AG04449 (cell line): ENCODE data around the gene RALBP1.
"Not testable (repeated sequence)": the region's sequence is repeated elsewhere in the genome, so short reads cannot be mapped to it uniquely, and the experiment has no call there.

Experiments used
- CTCF ChIA-PET: fragments of 350-600 bp; formaldehyde crosslinking; extraction: SDS; loops from one replicate; lab custom pipeline; 2021; ENCODE audit warnings: antibody characterized with exemption; lab: Yijun Ruan, JAX
- POLR2A ChIA-PET: fragments of 400-600, 350-600 bp; formaldehyde crosslinking; extraction: SDS; loops from one replicate; lab custom pipeline; 2020; ENCODE audit warnings: antibody characterized with exemption, inconsistent platforms; lab: Yijun Ruan, JAX
- DNase-seq: peaks from one replicate; pipeline ENCODE4 v3.0.0-alpha.2; 2010; ENCODE audit warnings: low read depth, low spot score
- H3K4me3 ChIP-seq: 2 replicates; pipeline ENCODE4 v1.5.1; 2011; ENCODE audit warnings: low read depth, mild to moderate bottlenecking, control low read depth, low read length
- TF ChIP-seq, protein P1 (sequence below): IDR thresholded peaks from one replicate; pipeline ENCODE4 v1.5.1; 2011; ENCODE audit warnings: mild to moderate bottlenecking, moderate library complexity, low read length, control low read depth, inconsistent platforms; ENCODE audit not compliant: insufficient read depth; ENCODE audit errors: missing control alignments

The RALBP1 gene

DNA sequence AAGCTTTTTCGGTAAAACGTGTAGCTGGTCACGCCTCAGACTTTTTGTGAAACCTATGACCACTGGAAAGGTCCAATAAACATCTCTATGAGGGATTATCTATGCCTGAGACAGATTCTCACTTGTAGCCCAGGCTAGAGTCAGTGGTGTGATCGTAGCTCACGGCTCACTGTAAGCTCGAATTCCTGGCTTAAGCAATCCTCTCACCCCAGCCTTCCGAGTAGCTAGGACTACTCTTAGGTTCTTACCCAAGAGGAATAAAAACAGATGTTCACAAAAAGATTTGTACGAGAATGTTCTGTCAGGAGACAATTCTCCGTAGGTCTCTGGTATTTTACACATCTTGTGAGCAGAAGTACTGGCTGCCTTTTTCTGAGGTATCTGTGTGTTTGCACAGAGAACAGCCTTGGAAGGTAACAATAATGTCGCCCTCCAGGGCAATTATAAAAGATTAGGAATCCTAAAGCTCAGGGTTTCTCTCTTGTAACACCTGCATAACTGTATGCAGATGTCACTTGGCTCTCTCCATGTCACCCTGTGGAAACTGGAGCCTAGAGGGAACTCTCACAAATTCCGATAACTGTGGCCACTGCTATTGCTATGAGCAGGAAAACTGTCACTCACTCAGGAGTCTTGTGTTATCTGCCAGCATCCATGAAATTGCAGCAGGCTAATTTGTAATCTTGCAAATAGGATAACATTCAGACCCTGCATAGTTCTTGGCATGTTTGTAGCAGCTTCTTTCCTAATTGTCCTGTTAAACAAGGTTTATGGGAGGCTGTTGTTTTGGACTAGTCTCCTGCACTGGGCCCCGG lies 25.5 kb upstream of the RALBP1 start:
- POLR2A ChIA-PET, result no interaction called here
- no peak overlapping the region for H3K4me3 ChIP-seq
- CTCF ChIA-PET, result interaction anchor here (0.9 to 1.3 kb wide), 2 partner anchors 9 to 67 kb away, joined by 3 read pairs; no protein-coding TSS in a partner anchor
- DNase-seq, result no peak
- TF ChIP-seq, protein P1, sequence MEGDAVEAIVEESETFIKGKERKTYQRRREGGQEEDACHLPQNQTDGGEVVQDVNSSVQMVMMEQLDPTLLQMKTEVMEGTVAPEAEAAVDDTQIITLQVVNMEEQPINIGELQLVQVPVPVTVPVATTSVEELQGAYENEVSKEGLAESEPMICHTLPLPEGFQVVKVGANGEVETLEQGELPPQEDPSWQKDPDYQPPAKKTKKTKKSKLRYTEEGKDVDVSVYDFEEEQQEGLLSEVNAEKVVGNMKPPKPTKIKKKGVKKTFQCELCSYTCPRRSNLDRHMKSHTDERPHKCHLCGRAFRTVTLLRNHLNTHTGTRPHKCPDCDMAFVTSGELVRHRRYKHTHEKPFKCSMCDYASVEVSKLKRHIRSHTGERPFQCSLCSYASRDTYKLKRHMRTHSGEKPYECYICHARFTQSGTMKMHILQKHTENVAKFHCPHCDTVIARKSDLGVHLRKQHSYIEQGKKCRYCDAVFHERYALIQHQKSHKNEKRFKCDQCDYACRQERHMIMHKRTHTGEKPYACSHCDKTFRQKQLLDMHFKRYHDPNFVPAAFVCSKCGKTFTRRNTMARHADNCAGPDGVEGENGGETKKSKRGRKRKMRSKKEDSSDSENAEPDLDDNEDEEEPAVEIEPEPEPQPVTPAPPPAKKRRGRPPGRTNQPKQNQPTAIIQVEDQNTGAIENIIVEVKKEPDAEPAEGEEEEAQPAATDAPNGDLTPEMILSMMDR, result no peak

DNA sequence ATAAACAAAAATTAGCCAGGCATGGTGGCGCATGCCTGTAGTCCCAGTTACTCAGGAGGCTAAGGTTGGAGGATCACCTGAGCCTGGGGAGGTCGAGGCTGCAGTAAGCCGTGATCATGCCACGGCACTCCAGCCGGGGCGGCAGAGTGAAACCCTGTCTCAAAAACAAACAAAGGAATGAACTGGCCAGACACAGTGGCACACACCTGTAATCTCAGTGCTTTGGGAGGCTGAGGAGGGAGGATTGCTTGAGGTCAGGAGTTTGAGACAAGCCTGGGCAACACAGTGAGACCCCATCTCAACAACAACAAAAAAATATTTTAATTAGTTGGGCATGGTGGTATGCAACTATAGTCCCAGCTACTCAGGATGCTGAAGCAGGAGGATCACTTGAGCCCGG lies 24.4 kb upstream of the RALBP1 start:
- DNase-seq, H3K4me3 ChIP-seq, CTCF ChIA-PET, POLR2A ChIA-PET: not testable (repeated sequence)

DNA sequence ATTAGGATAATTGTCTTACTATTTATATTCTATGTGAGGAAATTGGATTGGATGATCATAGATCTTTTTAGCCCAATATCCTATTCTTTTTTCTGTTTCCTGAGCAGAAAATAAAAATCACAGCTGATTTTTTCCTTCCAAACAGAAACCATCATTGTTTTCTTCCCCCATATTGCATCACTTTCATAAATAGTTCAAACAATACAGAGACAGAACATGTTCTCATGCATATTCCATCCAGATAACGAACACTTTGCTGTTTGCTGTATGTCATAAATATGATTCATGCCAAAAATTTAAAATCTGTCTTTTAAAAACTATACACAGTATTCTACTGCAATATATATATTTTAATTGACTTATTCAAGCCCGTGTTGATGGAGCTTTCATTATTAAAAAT lies 22.0 kb upstream of the RALBP1 start:
- ChIA-PET CTCF (no interaction called here), POLR2A (no interaction called here)
- DNase-seq, result no peak
- H3K4me3 ChIP-seq, result no peak overlapping the region
- TF ChIP-seq, protein P1, result no peak

DNA sequence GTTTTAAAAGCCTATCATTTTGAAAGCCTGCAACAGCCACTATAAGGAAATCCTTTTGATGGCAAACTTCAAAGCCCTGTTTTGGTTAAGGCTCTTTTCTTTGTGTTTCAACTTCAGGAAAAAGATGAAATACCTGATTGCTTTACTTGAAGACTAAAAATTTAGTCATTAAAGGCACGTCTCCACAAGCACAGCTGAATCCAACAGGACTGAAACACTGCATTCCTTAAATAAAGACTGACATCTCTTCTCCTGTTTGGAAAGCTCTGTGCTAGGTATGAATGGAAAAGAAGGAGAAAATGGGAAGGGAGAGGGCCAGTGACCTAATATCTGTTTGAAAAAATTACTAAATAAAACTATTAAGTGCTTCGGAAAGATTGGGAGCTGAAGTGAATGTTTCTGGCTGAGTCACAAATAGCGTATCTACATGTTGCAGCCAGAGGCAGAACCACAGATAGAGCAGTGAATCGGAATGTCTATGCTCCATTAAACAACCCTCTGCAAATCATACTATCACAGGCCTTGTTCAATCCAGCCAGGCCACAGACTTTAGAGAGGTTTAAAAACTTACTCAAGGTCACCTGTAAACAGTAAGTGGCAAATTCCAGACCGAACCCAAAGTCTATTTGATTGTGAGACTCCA lies 21.1 kb upstream of the RALBP1 start:
- POLR2A ChIA-PET, result no interaction called here
- TF ChIP-seq, protein P1, result no peak
- H3K4me3 ChIP-seq, result no peak overlapping the region
- DNase-seq, result no peak
- CTCF ChIA-PET, result no interaction called here

DNA sequence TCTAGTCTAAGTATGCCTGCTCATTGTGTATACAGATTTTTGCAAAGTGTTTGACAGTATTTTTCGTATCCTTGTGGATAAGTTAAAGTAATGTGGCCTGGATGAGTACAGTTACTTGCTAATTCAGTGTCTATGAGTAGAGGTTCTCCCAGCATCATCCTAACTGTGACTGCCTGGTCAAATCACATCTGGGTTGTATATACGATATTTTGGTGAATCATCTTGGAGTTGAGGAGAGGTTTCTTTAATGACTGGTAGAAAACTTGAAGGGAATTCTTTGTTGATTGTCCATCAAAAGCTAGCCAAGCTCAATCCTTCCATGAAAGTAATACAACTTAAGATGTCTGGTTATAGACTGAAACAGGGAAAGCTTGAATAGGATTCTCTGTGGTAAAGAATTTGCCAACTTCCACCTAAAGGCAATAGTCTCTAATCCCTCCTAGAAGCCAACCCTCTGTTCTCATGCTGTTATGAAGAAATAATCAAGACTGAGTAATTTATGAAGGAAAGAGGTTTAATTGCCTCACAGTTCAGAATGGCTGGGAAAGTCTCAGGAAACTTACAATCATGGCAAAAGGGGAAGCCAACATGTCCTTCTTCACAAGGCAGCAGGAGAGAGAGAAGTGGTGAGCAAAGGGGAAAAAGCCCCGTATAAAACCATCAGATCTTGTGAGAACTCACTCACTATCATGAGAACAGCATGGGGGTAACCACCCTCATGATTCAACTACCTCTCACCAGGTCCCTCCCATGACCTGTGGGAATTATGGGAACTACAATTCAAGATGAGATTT lies 19.4 kb upstream of the RALBP1 start:
- no peak overlapping the region for H3K4me3 ChIP-seq
- TF ChIP-seq, protein P1, result no peak
- POLR2A ChIA-PET, result no interaction called here
- DNase-seq, result no peak
- CTCF ChIA-PET, result no interaction called here

DNA sequence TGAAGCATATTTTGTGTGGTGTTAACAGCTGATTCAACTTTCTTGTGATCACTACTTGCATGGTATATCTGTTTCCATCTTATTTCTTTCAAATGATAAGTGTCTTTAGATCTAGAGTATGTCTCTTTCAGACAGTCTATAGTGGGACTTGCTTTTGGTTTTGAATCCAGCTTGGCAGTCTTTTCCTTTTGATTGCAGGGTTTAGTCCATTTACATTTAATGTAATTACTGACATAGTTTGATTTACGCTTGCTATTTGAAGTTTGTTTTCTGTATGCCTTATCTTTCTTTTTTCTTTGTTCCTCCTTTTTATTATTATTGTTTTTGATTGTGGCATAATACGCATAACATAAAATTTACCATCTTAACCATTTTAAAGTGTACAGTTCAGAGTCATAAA lies 9.2 kb upstream of the RALBP1 start:
- TF ChIP-seq, protein P1, result no peak
- no peak overlapping the region for H3K4me3 ChIP-seq
- DNase-seq, result no peak
- POLR2A ChIA-PET, result no interaction called here
- CTCF ChIA-PET, result no interaction called here
